Smooth muscle cell (in vitro differentiated cells): ENCODE data around the gene SELENOW. TPM values are rescaled to one million over a fixed set of nuclear protein-coding genes. Genes with fewer than 3 reads are reported as not detected.

Experiments
- DNase-seq: peaks from one replicate; lab custom pipeline; 2025; ENCODE audit not compliant: unreplicated experiment; lab: John Stamatoyannopoulos, UW
- H2AFZ ChIP-seq: fragments of 200-600 bp; sonication (generic); 2 replicates; pipeline ENCODE4 v1.6.0; 2016; ENCODE audit warnings: antibody characterized with exemption, low read depth, mild to moderate bottlenecking
- H3F3A ChIP-seq: fragments of 200-600 bp; sonication (generic); 2 replicates; pipeline ENCODE4 v1.6.0; 2017; ENCODE audit warnings: antibody characterized with exemption, low read depth
- H3K27ac ChIP-seq: fragments of 200-600 bp; sonication (generic); 2 replicates; pipeline ENCODE4 v1.5.1; 2016; ENCODE audit warnings: low read depth, mild to moderate bottlenecking
- H3K27me3 ChIP-seq: fragments of 200-600 bp; sonication (generic); 2 replicates; pipeline ENCODE4 v1.6.1; 2016; ENCODE audit warnings: low read depth, mild to moderate bottlenecking
- H3K36me3 ChIP-seq: fragments of 200-600 bp; sonication (generic); 2 replicates; pipeline ENCODE4 v1.5.1; 2016; ENCODE audit warnings: low read depth
- H3K4me1 ChIP-seq: fragments of 200-600 bp; sonication (generic); 2 replicates; pipeline ENCODE4 v1.5.1; 2016; ENCODE audit warnings: low read depth
- H3K4me2 ChIP-seq: fragments of 200-600 bp; sonication (generic); 2 replicates; pipeline ENCODE4 v1.6.0; 2016; ENCODE audit warnings: mild to moderate bottlenecking
- H3K4me3 ChIP-seq: fragments of 200-600 bp; sonication (generic); 2 replicates; pipeline ENCODE4 v1.5.1; 2016; ENCODE audit warnings: mild to moderate bottlenecking
- H3K79me2 ChIP-seq: fragments of 200-600 bp; sonication (generic); 2 replicates; pipeline ENCODE4 v1.6.0; 2016; ENCODE audit warnings: low read depth, mild to moderate bottlenecking
- H3K9ac ChIP-seq: fragments of 200-600 bp; sonication (generic); 2 replicates; pipeline ENCODE4 v1.6.0; 2016; ENCODE audit warnings: low read depth
- H3K9me3 ChIP-seq: fragments of 200-600 bp; sonication (generic); replicated peaks from 2 replicates; pipeline ENCODE4 v1.5.1; 2016; ENCODE audit warnings: low read depth
- H4K20me1 ChIP-seq: fragments of 200-600 bp; sonication (generic); 2 replicates; pipeline ENCODE4 v1.6.0; 2016; ENCODE audit warnings: low read depth
- WGBS: methylation state at CpG from one replicate; pipeline ENCODE4 v1.1.7; 2016; ENCODE audit warnings: low lambda C conversion rate; 5-methylcytosine and 5-hydroxymethylcytosine counted together
- polyA plus RNA-seq: library from polyadenylated mRNA; unstranded; fragments of >200 nt; fragmentation: Nextera tagmentation; extraction: Ambion mirVana; gene quantifications from 2 replicates; pipeline ENCODE4 v1.2.1, GENCODE V29; 2016
- total RNA-seq: library from RNA; depleted of rRNA; stranded (reverse); fragments of >200 nt; gene quantifications from 2 replicates; pipeline ENCODE4 v1.2.3, GENCODE V29; 2014
- TF ChIP-seq, protein P1 (sequence below): fragments of 200-600 bp; sonication (generic); IDR thresholded peaks from 2 replicates; pipeline ENCODE4 v1.5.1; 2017; ENCODE audit warnings: borderline replicate concordance, mild to moderate bottlenecking, antibody characterized with exemption; ENCODE audit not compliant: insufficient read depth, poor library complexity, severe bottlenecking

The SELENOW gene
- 415 and 441 TPM in 2 replicates for total RNA-seq
- polyA plus RNA-seq: 527 and 558 TPM in 2 replicates

DNA sequence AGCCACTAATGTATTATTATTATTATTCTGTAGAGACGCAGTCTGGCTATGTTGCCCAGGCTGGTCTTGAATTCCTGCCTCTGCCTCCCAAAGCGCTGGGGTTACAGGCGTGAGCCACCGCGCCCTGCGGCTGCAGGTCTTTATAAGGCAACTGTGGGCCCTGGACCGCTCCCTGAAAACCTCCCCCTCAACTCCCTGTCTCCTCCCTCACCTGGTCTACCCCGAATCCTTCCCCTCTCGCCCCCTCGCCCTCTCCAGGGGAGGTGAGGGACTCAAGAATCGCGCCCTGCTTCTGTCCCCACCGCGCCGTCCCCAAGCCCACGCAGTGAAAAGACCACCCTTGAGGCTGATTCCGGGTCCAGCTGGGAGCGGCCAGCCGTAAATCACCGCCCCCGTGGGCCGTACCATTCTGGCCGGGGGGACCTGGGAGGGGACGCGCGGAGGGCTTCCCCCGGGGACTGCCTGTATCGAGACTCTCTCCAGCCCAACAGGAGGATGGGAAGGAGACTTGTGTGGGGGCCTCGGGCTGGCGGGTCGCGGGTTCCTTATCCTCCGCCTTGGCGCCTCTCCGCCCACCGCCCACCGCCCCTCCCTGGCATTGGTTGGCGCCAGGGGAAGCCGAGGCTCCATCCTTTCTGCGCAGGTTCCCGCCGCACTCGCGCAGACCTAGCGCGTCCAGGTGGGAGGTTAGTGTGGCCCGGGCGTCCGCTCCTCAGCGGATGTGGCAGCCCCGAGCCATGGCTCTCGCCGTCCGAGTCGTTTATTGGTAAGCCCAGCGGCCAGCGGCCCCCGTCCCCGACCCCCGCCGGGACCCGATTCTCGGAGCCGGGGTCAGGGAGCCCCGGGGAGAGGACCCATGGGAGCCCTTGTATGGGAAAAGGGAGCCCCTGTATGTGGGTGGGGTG, at the start of gene SELENOW:
Gene SELENOW (plus strand): TSS at position 655 of the 905 bp plus-strand sequence. CDS start 83 bp downstream, at position 738.
- Histone ChIP-seq H3K79me2 (peaks cover 31% of the 10 kb centered on the region), H4K20me1 (peaks cover 36% of the 10 kb centered on the region), H2AFZ (peak within 1 kb of the TSS; percentile 73), H3K27ac (peak within 1 kb of the TSS; percentile 95), H3K9me3 (no peaks in the 10 kb centered on the region), H3K9ac (peak within 1 kb of the TSS; percentile 99), H3F3A (peaks cover 8% of the 10 kb centered on the region), H3K36me3 (no peaks in the 10 kb centered on the region), H3K4me2 (peak within 1 kb of the TSS; percentile 91), H3K4me1 (peaks cover 15% of the 10 kb centered on the region), H3K4me3 (peak within 1 kb of the TSS; percentile 74), H3K27me3 (no peaks in the 10 kb centered on the region)
- DNase-seq: peak; percentile 16
- TF ChIP-seq, protein P1, sequence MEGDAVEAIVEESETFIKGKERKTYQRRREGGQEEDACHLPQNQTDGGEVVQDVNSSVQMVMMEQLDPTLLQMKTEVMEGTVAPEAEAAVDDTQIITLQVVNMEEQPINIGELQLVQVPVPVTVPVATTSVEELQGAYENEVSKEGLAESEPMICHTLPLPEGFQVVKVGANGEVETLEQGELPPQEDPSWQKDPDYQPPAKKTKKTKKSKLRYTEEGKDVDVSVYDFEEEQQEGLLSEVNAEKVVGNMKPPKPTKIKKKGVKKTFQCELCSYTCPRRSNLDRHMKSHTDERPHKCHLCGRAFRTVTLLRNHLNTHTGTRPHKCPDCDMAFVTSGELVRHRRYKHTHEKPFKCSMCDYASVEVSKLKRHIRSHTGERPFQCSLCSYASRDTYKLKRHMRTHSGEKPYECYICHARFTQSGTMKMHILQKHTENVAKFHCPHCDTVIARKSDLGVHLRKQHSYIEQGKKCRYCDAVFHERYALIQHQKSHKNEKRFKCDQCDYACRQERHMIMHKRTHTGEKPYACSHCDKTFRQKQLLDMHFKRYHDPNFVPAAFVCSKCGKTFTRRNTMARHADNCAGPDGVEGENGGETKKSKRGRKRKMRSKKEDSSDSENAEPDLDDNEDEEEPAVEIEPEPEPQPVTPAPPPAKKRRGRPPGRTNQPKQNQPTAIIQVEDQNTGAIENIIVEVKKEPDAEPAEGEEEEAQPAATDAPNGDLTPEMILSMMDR: no peak
- WGBS: 1% methylated on average over 38 of the region's 65 CpGs

GRCh38 chr19:47729468-47729798, 49.1 kb upstream of the SELENOW start:
- 27% methylated on average over 9 of the region's 9 CpGs for WGBS

GRCh38 chr19:47729799-47730520, 48.5 kb upstream of the SELENOW start:
- peaks cover 48% of the 10 kb centered on the region for H3K79me2 ChIP-seq
- H4K20me1 ChIP-seq: peaks cover 96% of the 10 kb centered on the region
- peaks cover 15% of the 10 kb centered on the region for H3F3A ChIP-seq
- DNase-seq: no peak
- H3K27me3 ChIP-seq: no peaks in the 10 kb centered on the region
- no peak overlapping the region for H2AFZ ChIP-seq
- peak overlapping the region; percentile 50 for H3K4me2 ChIP-seq
- H3K36me3 ChIP-seq: no peaks in the 10 kb centered on the region
- H3K4me1 ChIP-seq: peaks cover 8% of the 10 kb centered on the region
- TF ChIP-seq, protein P1: no peak
- peak overlapping the region; percentile 36 for H3K4me3 ChIP-seq
- H3K27ac ChIP-seq: peak overlapping the region; percentile 71
- no peaks in the 10 kb centered on the region for H3K9me3 ChIP-seq
- WGBS: 52% methylated on average over 18 of the region's 30 CpGs
- H3K9ac ChIP-seq: no peak overlapping the region

More at GRCh38 chr19:47729468-47729798, 49.1 kb upstream of the SELENOW start:
- no peaks in the 10 kb centered on the region for H3K9me3 ChIP-seq
- H4K20me1 ChIP-seq: peaks cover 95% of the 10 kb centered on the region
- peaks cover 8% of the 10 kb centered on the region for H3K4me1 ChIP-seq
- no peak overlapping the region for H2AFZ ChIP-seq
- H3K27me3 ChIP-seq: no peaks in the 10 kb centered on the region
- no peaks in the 10 kb centered on the region for H3K36me3 ChIP-seq
- peaks cover 17% of the 10 kb centered on the region for H3F3A ChIP-seq
- peaks cover 52% of the 10 kb centered on the region for H3K79me2 ChIP-seq
- H3K4me3 ChIP-seq: peak overlapping the region; percentile 36
- DNase-seq: no peak
- H3K27ac ChIP-seq: peak overlapping the region; percentile 71
- H3K4me2 ChIP-seq: peak overlapping the region; percentile 50
- no peak overlapping the region for H3K9ac ChIP-seq
- TF ChIP-seq, protein P1: no peak
